Esophagus mucosa (tissue), 1 donor: ENCODE data around the gene PTPRN. TPM values are rescaled to one million over a fixed set of nuclear protein-coding genes. Genes with fewer than 3 reads are reported as not detected.

ENCODE experiments used
- ATAC-seq: fragments of 200-7000 bp; cut with Tn5 transposase; one replicate; pipeline ENCODE4 v1.9.1; 2020
- total RNA-seq: library from RNA; stranded (reverse); gene quantifications from one replicate; pipeline ENCODE4 v1.2.4, GENCODE V29; 2023
- donor health status: DM: yes; HTN: yes; CAD: no.

Gene PTPRN
- total RNA-seq, 1 donor from 2014 or later: not detected

- peak; percentile 68 for ATAC-seq
Measured at GRCh38 chr2:219286436-219287115, 22.6 kb downstream of the PTPRN start.

GRCh38 chr2:219285894-219286425 is 23.2 kb downstream of the PTPRN start:
- ATAC-seq: peak; percentile 72

DNA sequence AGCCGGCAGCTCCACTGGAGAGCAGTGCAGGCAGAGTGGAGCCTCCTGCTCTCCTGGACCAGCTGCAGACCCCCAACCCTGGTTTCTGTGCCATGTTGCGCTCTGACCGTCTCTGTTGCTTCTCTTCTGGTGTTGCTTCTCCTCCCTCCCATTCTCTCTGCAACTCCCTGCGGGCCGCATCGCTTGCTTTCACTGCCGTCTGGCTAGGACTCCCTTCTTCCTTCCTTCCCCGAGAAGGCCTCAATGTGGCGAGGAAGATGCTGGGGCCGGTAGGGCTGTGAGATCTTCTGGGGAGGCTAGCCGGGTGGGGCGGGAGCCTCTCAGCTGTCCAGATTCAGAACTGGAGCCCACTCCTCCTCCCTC is 23.8 kb downstream of the PTPRN start:
- ATAC-seq: no peak

DNA sequence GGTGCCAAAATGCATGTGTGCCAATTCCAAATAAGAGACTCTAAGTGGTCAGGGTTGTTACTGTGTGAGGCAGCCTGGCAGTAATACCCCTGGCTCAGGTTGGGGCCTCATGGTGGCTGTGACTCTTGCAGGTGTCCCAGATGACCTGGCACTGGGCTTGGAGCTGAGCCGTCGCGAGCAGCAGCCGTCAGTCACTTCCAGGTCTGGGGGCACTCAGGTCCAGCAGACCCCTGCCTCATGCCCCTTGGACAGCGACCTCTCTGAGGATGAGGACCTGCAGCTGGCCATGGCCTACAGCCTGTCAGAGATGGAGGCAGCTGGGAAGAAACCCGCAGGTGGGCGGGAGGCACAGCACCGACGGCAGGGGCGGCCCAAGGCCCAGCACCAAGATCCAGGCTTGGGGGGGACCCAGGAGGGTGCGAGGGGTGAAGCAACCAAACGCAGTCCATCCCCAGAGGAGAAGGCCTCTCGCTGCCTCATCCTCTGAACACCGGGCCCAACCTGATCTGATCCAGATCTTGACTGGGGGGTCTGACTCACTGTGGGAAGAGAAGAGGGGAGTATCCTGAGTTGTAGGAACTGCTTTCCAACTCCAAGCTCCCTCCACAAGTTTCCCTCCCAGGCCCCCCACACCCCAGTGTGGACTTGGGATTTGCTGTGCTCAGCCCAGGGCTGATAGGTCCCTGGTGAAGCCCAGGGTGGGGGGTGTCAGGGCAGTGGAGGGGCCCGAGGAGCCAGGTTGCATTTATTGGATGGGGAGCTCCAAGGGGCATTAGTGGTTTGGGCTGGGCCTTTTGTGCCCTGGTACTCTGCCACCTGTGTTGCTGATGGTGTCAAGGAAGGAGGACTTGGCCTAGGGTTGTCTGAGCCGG is 24.5 kb downstream of the PTPRN start:
- no peak for ATAC-seq

- ATAC-seq: no peak
Measured at GRCh38 chr2:219282943-219283581, 26.1 kb downstream of the PTPRN start.

DNA sequence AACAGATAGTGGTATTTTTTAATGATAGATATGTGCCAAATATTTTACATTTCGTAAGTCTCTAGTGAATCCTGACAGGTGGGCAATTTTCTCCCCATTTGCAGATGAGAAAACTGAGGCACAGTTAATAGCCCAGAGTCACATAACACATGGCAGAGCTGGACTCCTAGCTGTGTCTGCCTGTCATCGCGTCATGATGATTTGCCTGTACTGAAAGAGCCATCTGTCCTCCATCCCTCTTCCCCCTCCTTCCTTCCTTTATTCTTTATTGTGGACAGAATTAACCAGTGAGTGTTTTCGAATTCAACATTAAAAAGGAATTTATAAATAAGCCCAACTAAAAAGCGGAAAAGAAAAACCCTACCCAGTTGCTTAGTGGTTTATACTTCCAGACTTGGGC is 26.8 kb downstream of the PTPRN start:
- ATAC-seq: no peak

DNA sequence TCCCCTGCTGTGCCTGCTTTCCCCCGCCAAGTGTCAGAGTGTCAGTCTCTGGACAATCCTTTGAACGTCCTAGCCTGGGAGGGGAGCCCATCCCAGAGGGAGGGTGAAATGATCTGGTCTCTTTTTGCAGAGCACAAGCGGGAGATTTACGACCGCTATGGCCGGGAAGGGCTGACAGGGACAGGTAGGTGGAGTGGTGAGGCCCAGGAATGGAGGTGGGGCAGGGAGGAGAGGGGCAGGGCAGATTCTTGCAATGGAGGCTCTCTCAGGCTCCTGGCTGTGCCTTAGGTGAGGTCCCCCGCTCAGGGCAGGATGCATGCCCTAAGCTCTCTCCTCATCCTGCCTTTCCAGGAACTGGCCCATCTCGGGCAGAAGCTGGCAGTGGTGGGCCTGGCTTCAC is 27.6 kb downstream of the PTPRN start:
- ATAC-seq: no peak

GRCh38 chr2:219280651-219281050 is 28.6 kb downstream of the PTPRN start:
- ATAC-seq: no peak

- ATAC-seq: no peak
Measured at GRCh38 chr2:219279916-219280516, 29.2 kb downstream of the PTPRN start.

- peak; percentile 94 for ATAC-seq
Measured at GRCh38 chr2:219279151-219279915, 29.9 kb downstream of the PTPRN start, which contains the start of gene DNAJB2. Gene DNAJB2, plus strand, starts transcription at chr2:219279366. Its CDS starts 468 bp downstream, at chr2:219279834.

DNA sequence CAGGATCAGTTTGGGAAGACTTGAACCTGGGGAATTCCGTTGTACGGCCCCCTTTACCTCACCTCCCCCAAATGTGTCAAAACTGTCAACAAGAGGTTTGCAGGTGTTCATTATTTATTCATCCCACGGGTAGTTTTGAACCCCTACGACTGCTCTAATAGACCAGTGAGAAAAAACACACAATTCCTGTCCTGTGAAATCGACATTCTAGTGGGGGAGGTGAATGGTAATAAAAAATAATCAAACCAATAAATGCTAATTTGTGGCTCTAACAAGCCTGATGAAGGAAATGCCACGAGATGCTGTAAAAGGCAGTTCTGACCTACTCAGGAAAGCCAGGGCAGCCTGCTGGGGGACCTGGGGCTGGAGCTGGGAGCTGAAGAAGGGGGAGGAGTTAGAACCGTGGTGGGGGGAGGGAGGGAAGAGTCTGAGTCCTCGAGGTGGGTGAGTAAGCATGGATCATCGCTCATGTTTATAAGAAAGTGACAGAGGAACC is 30.5 kb downstream of the PTPRN start:
- ATAC-seq: no peak

DNA sequence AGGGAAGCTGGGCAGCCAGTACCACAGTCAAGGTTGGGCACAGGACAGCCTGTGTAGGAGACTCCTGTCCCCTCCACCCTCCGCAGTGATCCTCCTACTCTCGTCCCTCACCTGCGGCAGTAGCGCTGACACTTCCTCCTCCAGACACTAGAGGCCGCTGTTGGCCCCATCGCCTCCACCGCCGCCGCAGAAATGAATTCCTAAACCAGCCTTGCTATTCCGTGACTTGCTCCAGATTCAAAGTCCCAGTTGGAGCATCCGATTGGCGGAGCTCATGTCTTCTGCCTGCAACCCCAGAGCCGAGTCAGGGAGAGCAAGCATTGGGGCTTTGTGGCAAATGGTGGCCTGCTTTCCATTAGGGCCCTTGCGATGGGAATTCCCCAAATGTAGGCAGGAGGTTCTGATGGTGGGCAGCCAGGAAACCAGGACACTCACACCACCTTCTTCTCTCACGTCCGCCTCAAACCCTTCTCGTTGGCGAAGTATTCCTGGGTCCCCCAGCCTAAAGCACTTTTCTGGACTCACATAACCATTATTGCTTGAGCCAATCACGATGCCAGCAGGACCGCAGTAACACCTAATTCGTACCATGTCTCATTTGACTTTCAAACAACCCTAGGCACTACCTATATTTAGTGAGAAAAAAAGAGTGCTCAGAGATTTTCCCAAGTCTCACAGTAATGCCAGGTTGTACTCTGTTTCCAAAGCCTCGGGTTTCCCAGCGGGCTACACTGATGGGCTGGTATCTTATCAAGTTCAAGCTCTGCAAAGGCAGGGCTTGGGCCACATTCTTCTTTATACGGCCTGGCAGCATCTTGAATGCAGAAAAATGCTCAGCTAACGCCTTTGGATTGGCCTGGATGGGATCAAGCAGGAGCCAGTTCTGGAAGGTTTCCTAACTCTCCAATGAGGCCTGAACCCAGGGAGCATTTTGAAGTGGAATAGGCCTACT is 31.2 kb downstream of the PTPRN start:
- peak; percentile 30 for ATAC-seq

GRCh38 chr2:219274361-219274921 is 34.8 kb downstream of the PTPRN start:
- peak; percentile 53 for ATAC-seq

GRCh38 chr2:219273937-219274336 is 35.3 kb downstream of the PTPRN start:
- ATAC-seq: peak; percentile 94

DNA sequence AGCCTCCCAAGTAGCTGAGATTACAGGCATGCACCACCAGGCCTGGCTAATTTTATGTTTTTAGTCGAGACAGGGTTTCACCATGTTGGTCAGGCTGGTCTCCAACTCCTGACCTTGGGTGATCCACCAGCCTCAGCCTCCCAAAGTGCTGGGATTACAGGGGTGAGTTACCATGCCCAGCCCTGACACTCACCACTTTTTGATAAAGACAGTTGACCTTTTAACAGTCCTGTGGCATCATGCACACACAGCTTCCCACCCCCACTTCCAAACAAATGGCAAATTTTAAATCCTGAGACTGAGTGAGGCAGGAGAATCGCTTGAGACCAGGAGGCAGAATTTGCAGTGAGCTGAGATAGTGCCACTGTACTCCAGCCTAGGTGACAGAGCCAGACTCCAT is 36.2 kb downstream of the PTPRN start:
- ATAC-seq: no peak

DNA sequence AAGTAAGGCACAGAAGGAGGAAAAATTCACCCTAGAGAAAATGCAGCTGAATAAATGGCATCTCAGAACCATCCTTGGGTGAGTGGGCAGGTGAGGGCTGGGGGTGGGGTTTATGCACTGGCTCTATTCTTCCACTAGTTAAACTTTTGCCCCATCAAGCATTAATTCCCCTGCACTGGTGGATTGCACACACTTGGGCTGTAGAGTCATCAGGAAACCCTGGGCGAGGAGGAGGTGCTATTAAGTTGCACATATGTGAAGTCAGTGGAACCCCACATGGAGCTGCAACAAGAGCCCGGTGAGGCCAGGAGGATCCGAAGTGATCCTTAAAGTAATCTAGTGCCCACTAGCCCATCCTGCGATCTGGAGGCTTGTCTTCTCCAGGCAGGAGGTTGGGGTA is 36.8 kb downstream of the PTPRN start:
- ATAC-seq: no peak

DNA sequence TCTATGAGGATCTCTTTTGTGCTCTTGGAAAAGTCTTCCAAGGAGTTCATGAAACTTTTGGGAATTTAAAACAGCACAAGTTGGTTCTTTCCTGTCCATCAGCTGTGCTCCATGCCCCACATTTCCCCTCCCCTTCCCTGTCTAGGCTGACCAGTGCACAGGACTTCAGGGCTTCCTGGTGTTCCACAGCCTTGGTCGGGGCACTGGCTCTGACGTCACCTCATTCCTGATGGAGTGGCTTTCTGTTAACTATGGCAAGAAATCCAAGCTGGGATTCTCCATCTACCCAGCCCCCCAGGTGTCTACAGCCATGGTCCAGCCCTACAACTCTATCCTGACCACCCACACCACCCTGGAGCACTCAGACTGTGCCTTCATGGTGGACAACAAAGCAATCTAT is 38.2 kb downstream of the PTPRN start:
- no peak for ATAC-seq

DNA sequence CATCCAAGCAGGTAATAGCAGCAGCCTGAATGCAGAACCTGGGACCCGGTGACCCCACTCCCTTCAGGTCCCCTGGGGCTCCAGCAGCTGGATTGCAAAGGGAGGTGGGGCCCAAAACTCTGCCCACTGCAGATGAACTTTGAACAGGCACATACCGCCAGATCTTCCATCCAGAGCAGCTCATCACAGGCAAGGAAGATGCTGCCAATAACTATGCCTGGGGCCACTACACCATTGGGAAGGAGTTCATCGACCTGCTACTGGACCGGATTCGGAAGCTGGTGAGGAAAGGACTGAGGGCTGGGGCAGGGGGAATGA is 39.2 kb downstream of the PTPRN start:
- ATAC-seq: no peak

- no peak for ATAC-seq
Measured at GRCh38 chr2:219269362-219270054, 39.7 kb downstream of the PTPRN start.

DNA sequence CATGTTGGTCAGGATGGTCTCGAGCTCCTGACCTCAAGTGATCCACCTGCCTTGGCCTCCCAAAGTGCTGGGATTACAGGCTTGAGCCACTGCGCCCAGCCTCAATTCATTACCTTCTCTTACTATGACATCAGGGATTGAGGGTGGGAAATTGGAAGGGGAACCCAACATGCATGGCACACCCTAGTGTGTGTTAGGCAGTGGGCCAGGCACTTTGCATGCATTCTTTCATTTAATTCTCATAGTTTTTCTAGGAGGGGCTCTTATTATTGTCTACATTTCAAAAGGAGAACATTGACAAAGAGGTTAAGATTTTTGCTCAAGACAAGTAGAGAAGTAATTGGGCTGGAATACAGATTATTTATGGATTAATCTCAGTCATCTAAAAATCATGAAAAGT is 40.9 kb downstream of the PTPRN start:
- no peak for ATAC-seq
